GM23338 (cell line): ENCODE results near the gene ATXN7L3. TPM values are rescaled to one million over a fixed set of nuclear protein-coding genes. Genes with fewer than 3 reads are reported as not detected.

Source experiments
- ATAC-seq: fragments of 200-7000 bp; cut with Tn5 transposase; 3 replicates; pipeline ENCODE4 v1.9.1; 2020
- DNase-seq: peaks from one replicate; pipeline ENCODE4 v3.0.0-alpha.2; 2015; ENCODE audit warnings: low spot score
- H2AFZ ChIP-seq: fragments of 200-600 bp; sonication (generic); 2 replicates; pipeline ENCODE4 v1.8.0; 2016; ENCODE audit warnings: antibody characterized with exemption, mild to moderate bottlenecking, moderate library complexity
- H3F3A ChIP-seq: fragments of 200-600 bp; sonication (generic); replicated peaks from 2 replicates; pipeline ENCODE4 v1.8.0; 2017; ENCODE audit warnings: antibody characterized with exemption, mixed run types, low read depth
- H3K27ac ChIP-seq: fragments of 200-600 bp; sonication (generic); 2 replicates; pipeline ENCODE4 v1.6.1; 2016; ENCODE audit warnings: low read depth
- H3K27me3 ChIP-seq: fragments of 200-600 bp; sonication (generic); 2 replicates; pipeline ENCODE4 v1.8.0; 2016; ENCODE audit warnings: mild to moderate bottlenecking, mixed run types, moderate library complexity; ENCODE audit not compliant: insufficient read depth
- H3K36me3 ChIP-seq: fragments of 200-600 bp; sonication (generic); 2 replicates; pipeline ENCODE4 v1.8.0; 2016; ENCODE audit warnings: mild to moderate bottlenecking; ENCODE audit not compliant: insufficient read depth
- H3K4me1 ChIP-seq: fragments of 200-600 bp; sonication (generic); 2 replicates; pipeline ENCODE4 v1.8.0; 2016; ENCODE audit warnings: mild to moderate bottlenecking, moderate library complexity; ENCODE audit not compliant: insufficient read depth
- H3K4me2 ChIP-seq: fragments of 200-600 bp; sonication (generic); 2 replicates; pipeline ENCODE4 v1.7.1; 2017; ENCODE audit warnings: mixed run types
- H3K4me3 ChIP-seq: fragments of 200-600 bp; sonication (generic); 2 replicates; pipeline ENCODE4 v1.6.1; 2016; ENCODE audit warnings: mixed run types
- H3K79me2 ChIP-seq: fragments of 200-600 bp; sonication (generic); replicated peaks from 2 replicates; pipeline ENCODE4 v1.8.0; 2017; ENCODE audit warnings: mild to moderate bottlenecking; ENCODE audit not compliant: insufficient read depth
- H3K9me2 ChIP-seq: fragments of 200-600 bp; sonication (generic); 2 replicates; pipeline ENCODE4 v1.8.0; 2017; ENCODE audit not compliant: insufficient read depth
- H4K20me1 ChIP-seq: fragments of 200-600 bp; sonication (generic); replicated peaks from 2 replicates; pipeline ENCODE4 v1.8.0; 2017; ENCODE audit warnings: mild to moderate bottlenecking; ENCODE audit not compliant: insufficient read depth
- H3K27ac Mint-ChIP-seq: 2 replicates; pipeline ENCODE4 v1.8.0; 2020; ENCODE audit warnings: inconsistent platforms, mild to moderate bottlenecking, moderate library complexity, mixed read lengths
- H3K27me3 Mint-ChIP-seq: 3 replicates; pipeline ENCODE4 v1.8.0; 2022; ENCODE audit warnings: low read depth, mild to moderate bottlenecking, moderate library complexity, mixed read lengths, inconsistent platforms; ENCODE audit not compliant: insufficient read depth, poor library complexity
- H3K36me3 Mint-ChIP-seq: 3 replicates; pipeline ENCODE4 v1.8.0; 2021; ENCODE audit warnings: low read depth, mild to moderate bottlenecking, inconsistent platforms, moderate library complexity, mixed read lengths
- H3K4me1 Mint-ChIP-seq: 3 replicates; pipeline ENCODE4 v1.8.0; 2020; ENCODE audit warnings: mild to moderate bottlenecking, inconsistent platforms, mixed read lengths
- H3K4me3 Mint-ChIP-seq: 3 replicates; pipeline ENCODE4 v1.8.0; 2021; ENCODE audit warnings: moderate library complexity, mild to moderate bottlenecking, inconsistent platforms, mixed read lengths
- H3K9me3 Mint-ChIP-seq: 3 replicates; pipeline ENCODE4 v1.8.0; 2020; ENCODE audit warnings: moderate library complexity, mild to moderate bottlenecking, inconsistent platforms, mixed read lengths
- CREB1 ChIP-seq: fragments of 250-450 bp; sonication (Bioruptor Pico); IDR thresholded peaks from 2 replicates; pipeline ENCODE4 v1.5.0; 2020; ENCODE audit warnings: low read depth, mild to moderate bottlenecking, moderate library complexity
- ETS1 ChIP-seq: IDR thresholded peaks from 2 replicates; pipeline ENCODE4 v1.6.1; 2016; ENCODE audit warnings: antibody characterized with exemption
- EZH2 ChIP-seq: fragments of 200-600 bp; sonication (generic); IDR thresholded peaks from one replicate; pipeline ENCODE4 v1.8.0; 2017; ENCODE audit warnings: antibody characterized with exemption, mild to moderate bottlenecking, low read depth; ENCODE audit not compliant: unreplicated experiment
- EZH2phosphoT487 ChIP-seq: fragments of 200-600 bp; sonication (generic); IDR thresholded peaks from one replicate; pipeline ENCODE4 v1.8.1; 2018; ENCODE audit warnings: antibody characterized with exemption; ENCODE audit not compliant: unreplicated experiment
- JUNB ChIP-seq: IDR thresholded peaks from one replicate; pipeline ENCODE4 v1.6.1; 2016; ENCODE audit warnings: antibody characterized with exemption; ENCODE audit not compliant: unreplicated experiment
- NANOG ChIP-seq: IDR thresholded peaks from 2 replicates; pipeline ENCODE4 v1.6.1; 2016; ENCODE audit warnings: antibody characterized with exemption, borderline replicate concordance
- POLR2AphosphoS5 ChIP-seq: IDR thresholded peaks from 2 replicates; pipeline ENCODE4 v1.6.1; 2016; ENCODE audit warnings: antibody characterized with exemption, low read depth
- STAT1 ChIP-seq: IDR thresholded peaks from one replicate; pipeline ENCODE4 v1.6.1; 2016; ENCODE audit warnings: antibody characterized with exemption; ENCODE audit not compliant: unreplicated experiment
- ZNF114 ChIP-seq: fragments of 250-450 bp; sonication (Bioruptor Pico); IDR thresholded peaks from 2 replicates; pipeline ENCODE4 v1.5.0; 2020; ENCODE audit warnings: mild to moderate bottlenecking, moderate library complexity
- ZNF331 ChIP-seq: fragments of 250-450 bp; sonication (Bioruptor Pico); IDR thresholded peaks from 2 replicates; pipeline ENCODE4 v1.5.0; 2020; ENCODE audit warnings: low read depth, mild to moderate bottlenecking, moderate library complexity
- polyA plus RNA-seq: library from polyadenylated mRNA; unstranded; fragments of >200 nt; fragmentation: Nextera tagmentation; extraction: Ambion mirVana; gene quantifications from 2 replicates; pipeline ENCODE4 v1.2.1, GENCODE V29; 2016
- total RNA-seq: library from RNA; depleted of rRNA; stranded (reverse); fragments of >200 nt; shearing (Covaris generic); gene quantifications from 2 replicates; pipeline ENCODE4 v1.2.3, GENCODE V29; 2014
- TF ChIP-seq, protein P1 (sequence below), 2 experiments: fragments of 200-600 bp in 1 of 2; sonication (generic) in 1 of 2; conservative IDR thresholded peaks; 2 replicates each; pipeline versions ENCODE4 v1.5.1 to v1.6.1; 2016 to 2017; ENCODE audit warnings: antibody characterized with exemption in 2 of 2, low read depth in 2 of 2, mild to moderate bottlenecking in 2 of 2, moderate library complexity in 1 of 2
- TF ChIP-seq, protein P2 (sequence below): IDR thresholded peaks from one replicate; pipeline ENCODE4 v1.6.1; 2018; ENCODE audit warnings: antibody characterized with exemption; ENCODE audit not compliant: unreplicated experiment
- TF ChIP-seq, protein P3 (sequence below): fragments of 250-450 bp; sonication (Bioruptor Pico); IDR thresholded peaks from 2 replicates; pipeline ENCODE4 v1.5.0; 2020; ENCODE audit warnings: mild to moderate bottlenecking, moderate library complexity

The ATXN7L3 gene
- total and polyA plus RNA-seq, 2 experiments from 2014 or later = 20.6 to 95.0 TPM

GRCh38 chr17:44176257-44176656, 23.4 kb downstream of the ATXN7L3 start:
- H3K36me3 Mint-ChIP-seq = peaks cover 32% of the 10 kb centered on the region
- Histone ChIP-seq H3K79me2 (no peaks in the 10 kb centered on the region), H3K4me3 (no peak overlapping the region), H3K4me2 (no peak overlapping the region), H3K9me2 (no peaks in the 10 kb centered on the region), H3K36me3 (no peaks in the 10 kb centered on the region), H4K20me1 (peaks cover 6% of the 10 kb centered on the region; the same call in 1 of the 2 replicates), H2AFZ (no peak overlapping the region), H3F3A (0 out of 2 replicates have a peak, but pooled peaks cover 9% of the 10 kb centered on the region), H3K27ac (no peak overlapping the region), H3K4me1 (no peaks in the 10 kb centered on the region), H3K27me3 (no peaks in the 10 kb centered on the region)
- no peak overlapping the region for H3K27ac Mint-ChIP-seq
- ATAC-seq (no peak), DNase-seq (no peak)
- H3K4me3 Mint-ChIP-seq = no peak overlapping the region; the same call in 2 of the 3 replicates
- peaks cover 3% of the 10 kb centered on the region; the same call in 1 of the 3 replicates for H3K9me3 Mint-ChIP-seq
- H3K27me3 Mint-ChIP-seq = peaks cover 7% of the 10 kb centered on the region
- no peaks in the 10 kb centered on the region; the same call in 1 of the 3 replicates for H3K4me1 Mint-ChIP-seq
- TF ChIP-seq EZH2 = no peak
- TF ChIP-seq, protein P1, sequence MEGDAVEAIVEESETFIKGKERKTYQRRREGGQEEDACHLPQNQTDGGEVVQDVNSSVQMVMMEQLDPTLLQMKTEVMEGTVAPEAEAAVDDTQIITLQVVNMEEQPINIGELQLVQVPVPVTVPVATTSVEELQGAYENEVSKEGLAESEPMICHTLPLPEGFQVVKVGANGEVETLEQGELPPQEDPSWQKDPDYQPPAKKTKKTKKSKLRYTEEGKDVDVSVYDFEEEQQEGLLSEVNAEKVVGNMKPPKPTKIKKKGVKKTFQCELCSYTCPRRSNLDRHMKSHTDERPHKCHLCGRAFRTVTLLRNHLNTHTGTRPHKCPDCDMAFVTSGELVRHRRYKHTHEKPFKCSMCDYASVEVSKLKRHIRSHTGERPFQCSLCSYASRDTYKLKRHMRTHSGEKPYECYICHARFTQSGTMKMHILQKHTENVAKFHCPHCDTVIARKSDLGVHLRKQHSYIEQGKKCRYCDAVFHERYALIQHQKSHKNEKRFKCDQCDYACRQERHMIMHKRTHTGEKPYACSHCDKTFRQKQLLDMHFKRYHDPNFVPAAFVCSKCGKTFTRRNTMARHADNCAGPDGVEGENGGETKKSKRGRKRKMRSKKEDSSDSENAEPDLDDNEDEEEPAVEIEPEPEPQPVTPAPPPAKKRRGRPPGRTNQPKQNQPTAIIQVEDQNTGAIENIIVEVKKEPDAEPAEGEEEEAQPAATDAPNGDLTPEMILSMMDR (conservative IDR thresholded peaks at IDR 0.05; ENCODE audit: low read depth in 2 of 2) = no peak
- TF ChIP-seq, protein P2, sequence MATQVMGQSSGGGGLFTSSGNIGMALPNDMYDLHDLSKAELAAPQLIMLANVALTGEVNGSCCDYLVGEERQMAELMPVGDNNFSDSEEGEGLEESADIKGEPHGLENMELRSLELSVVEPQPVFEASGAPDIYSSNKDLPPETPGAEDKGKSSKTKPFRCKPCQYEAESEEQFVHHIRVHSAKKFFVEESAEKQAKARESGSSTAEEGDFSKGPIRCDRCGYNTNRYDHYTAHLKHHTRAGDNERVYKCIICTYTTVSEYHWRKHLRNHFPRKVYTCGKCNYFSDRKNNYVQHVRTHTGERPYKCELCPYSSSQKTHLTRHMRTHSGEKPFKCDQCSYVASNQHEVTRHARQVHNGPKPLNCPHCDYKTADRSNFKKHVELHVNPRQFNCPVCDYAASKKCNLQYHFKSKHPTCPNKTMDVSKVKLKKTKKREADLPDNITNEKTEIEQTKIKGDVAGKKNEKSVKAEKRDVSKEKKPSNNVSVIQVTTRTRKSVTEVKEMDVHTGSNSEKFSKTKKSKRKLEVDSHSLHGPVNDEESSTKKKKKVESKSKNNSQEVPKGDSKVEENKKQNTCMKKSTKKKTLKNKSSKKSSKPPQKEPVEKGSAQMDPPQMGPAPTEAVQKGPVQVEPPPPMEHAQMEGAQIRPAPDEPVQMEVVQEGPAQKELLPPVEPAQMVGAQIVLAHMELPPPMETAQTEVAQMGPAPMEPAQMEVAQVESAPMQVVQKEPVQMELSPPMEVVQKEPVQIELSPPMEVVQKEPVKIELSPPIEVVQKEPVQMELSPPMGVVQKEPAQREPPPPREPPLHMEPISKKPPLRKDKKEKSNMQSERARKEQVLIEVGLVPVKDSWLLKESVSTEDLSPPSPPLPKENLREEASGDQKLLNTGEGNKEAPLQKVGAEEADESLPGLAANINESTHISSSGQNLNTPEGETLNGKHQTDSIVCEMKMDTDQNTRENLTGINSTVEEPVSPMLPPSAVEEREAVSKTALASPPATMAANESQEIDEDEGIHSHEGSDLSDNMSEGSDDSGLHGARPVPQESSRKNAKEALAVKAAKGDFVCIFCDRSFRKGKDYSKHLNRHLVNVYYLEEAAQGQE = no peak
- no peak for TF ChIP-seq JUNB
- TF ChIP-seq STAT1 = no peak
- TF ChIP-seq, protein P3, sequence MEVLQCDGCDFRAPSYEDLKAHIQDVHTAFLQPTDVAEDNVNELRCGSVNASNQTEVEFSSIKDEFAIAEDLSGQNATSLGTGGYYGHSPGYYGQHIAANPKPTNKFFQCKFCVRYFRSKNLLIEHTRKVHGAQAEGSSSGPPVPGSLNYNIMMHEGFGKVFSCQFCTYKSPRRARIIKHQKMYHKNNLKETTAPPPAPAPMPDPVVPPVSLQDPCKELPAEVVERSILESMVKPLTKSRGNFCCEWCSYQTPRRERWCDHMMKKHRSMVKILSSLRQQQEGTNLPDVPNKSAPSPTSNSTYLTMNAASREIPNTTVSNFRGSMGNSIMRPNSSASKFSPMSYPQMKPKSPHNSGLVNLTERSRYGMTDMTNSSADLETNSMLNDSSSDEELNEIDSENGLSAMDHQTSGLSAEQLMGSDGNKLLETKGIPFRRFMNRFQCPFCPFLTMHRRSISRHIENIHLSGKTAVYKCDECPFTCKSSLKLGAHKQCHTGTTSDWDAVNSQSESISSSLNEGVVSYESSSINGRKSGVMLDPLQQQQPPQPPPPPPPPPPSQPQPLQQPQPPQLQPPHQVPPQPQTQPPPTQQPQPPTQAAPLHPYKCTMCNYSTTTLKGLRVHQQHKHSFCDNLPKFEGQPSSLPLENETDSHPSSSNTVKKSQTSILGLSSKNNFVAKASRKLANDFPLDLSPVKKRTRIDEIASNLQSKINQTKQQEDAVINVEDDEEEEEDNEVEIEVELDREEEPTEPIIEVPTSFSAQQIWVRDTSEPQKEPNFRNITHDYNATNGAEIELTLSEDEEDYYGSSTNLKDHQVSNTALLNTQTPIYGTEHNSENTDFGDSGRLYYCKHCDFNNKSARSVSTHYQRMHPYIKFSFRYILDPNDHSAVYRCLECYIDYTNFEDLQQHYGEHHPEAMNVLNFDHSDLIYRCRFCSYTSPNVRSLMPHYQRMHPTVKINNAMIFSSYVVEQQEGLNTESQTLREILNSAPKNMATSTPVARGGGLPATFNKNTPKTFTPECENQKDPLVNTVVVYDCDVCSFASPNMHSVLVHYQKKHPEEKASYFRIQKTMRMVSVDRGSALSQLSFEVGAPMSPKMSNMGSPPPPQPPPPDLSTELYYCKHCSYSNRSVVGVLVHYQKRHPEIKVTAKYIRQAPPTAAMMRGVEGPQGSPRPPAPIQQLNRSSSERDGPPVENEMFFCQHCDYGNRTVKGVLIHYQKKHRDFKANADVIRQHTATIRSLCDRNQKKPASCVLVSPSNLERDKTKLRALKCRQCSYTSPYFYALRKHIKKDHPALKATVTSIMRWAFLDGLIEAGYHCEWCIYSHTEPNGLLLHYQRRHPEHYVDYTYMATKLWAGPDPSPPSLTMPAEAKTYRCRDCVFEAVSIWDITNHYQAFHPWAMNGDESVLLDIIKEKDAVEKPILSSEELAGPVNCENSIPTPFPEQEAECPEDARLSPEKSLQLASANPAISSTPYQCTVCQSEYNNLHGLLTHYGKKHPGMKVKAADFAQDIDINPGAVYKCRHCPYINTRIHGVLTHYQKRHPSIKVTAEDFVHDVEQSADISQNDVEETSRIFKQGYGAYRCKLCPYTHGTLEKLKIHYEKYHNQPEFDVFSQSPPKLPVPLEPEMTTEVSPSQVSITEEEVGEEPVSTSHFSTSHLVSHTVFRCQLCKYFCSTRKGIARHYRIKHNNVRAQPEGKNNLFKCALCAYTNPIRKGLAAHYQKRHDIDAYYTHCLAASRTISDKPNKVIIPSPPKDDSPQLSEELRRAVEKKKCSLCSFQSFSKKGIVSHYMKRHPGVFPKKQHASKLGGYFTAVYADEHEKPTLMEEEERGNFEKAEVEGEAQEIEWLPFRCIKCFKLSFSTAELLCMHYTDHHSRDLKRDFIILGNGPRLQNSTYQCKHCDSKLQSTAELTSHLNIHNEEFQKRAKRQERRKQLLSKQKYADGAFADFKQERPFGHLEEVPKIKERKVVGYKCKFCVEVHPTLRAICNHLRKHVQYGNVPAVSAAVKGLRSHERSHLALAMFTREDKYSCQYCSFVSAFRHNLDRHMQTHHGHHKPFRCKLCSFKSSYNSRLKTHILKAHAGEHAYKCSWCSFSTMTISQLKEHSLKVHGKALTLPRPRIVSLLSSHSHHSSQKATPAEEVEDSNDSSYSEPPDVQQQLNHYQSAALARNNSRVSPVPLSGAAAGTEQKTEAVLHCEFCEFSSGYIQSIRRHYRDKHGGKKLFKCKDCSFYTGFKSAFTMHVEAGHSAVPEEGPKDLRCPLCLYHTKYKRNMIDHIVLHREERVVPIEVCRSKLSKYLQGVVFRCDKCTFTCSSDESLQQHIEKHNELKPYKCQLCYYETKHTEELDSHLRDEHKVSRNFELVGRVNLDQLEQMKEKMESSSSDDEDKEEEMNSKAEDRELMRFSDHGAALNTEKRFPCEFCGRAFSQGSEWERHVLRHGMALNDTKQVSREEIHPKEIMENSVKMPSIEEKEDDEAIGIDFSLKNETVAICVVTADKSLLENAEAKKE (CRISPR knock-in tag) = no peak
- no peak for TF ChIP-seq ZNF114 (CRISPR knock-in tag)
- TF ChIP-seq POLR2AphosphoS5 = no peak
- TF ChIP-seq EZH2phosphoT487 = no peak
- TF ChIP-seq ETS1 = no peak
- TF ChIP-seq ZNF331 (CRISPR knock-in tag) = no peak
- TF ChIP-seq NANOG = no peak
- no peak for TF ChIP-seq CREB1 (CRISPR knock-in tag)
